ENCODE measurements around the gene LUC7L. TPM values are rescaled to one million over a fixed set of nuclear protein-coding genes. Genes with fewer than 3 reads are reported as not detected.
"Not testable (repeated sequence)": the region's sequence is repeated elsewhere in the genome, so short reads cannot be mapped to it uniquely, and the experiment has no call there.

LUC7L gene
- total RNA-seq, 1 donor from 2014 or later, result 64.6 TPM

DNA sequence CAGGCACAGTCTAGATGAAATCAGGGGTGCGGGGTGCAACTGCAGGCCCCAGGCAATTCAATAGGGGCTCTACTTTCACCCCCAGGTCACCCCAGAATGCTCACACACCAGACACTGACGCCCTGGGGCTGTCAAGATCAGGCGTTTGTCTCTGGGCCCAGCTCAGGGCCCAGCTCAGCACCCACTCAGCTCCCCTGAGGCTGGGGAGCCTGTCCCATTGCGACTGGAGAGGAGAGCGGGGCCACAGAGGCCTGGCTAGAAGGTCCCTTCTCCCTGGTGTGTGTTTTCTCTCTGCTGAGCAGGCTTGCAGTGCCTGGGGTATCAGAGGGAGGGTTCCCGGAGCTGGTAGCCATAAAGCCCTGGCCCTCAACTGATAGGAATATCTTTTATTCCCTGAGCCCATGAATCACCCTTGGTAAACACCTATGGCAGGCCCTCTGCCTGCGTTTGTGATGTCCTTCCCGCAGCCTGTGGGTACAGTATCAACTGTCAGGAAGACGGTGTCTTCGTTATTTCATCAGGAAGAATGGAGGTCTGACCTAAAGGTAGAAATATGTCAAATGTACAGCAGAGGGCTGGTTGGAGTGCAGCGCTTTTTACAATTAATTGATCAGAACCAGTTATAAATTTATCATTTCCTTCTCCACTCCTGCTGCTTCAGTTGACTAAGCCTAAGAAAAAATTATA, 51.1 kb downstream of the LUC7L start:
- DNase-seq (ENCODE audit: low spot score), result no peak
- TF ChIP-seq CTCF (IDR thresholded peaks at IDR 0.05), result no peak
- peaks cover 35% of the 10 kb centered on the region for H3K27me3 Mint-ChIP-seq (ENCODE audit: low read depth)
- no peaks in the 10 kb centered on the region for H3K36me3 Mint-ChIP-seq (ENCODE audit: low read depth)
- H3K27ac Mint-ChIP-seq (ENCODE audit: unreplicated experiment), result no peak overlapping the region
- H3K9me3 Mint-ChIP-seq (ENCODE audit: low read depth), result no peaks in the 10 kb centered on the region
- H3K4me1 Mint-ChIP-seq (ENCODE audit: low read depth), result peaks cover 8% of the 10 kb centered on the region
- no peak overlapping the region for H3K4me3 Mint-ChIP-seq (ENCODE audit: unreplicated experiment)

DNA sequence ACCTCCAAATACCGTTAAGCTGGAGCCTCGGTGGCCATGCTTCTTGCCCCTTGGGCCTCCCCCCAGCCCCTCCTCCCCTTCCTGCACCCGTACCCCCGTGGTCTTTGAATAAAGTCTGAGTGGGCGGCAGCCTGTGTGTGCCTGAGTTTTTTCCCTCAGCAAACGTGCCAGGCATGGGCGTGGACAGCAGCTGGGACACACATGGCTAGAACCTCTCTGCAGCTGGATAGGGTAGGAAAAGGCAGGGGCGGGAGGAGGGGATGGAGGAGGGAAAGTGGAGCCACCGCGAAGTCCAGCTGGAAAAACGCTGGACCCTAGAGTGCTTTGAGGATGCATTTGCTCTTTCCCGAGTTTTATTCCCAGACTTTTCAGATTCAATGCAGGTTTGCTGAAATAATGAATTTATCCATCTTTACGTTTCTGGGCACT, 51.8 kb downstream of the LUC7L start:
- H3K9me3 Mint-ChIP-seq (ENCODE audit: low read depth), result no peaks in the 10 kb centered on the region
- H3K27me3 Mint-ChIP-seq (ENCODE audit: low read depth), result peaks cover 35% of the 10 kb centered on the region
- H3K27ac Mint-ChIP-seq (ENCODE audit: unreplicated experiment), result no peak overlapping the region
- H3K36me3 Mint-ChIP-seq (ENCODE audit: low read depth), result no peaks in the 10 kb centered on the region
- no peak overlapping the region for H3K4me3 Mint-ChIP-seq (ENCODE audit: unreplicated experiment)
- TF ChIP-seq CTCF (IDR thresholded peaks at IDR 0.05), result no peak
- DNase-seq (ENCODE audit: low spot score), result no peak
- peaks cover 8% of the 10 kb centered on the region for H3K4me1 Mint-ChIP-seq (ENCODE audit: low read depth)

GRCh38 chr16:176477-177382, 52.5 kb downstream of the LUC7L start, which contains the start of gene HBA1:
Gene HBA1, plus strand, starts transcription at chr16:176680. Its CDS starts 37 bp downstream, at chr16:176717.
- not testable (repeated sequence) for H3K27ac Mint-ChIP-seq (ENCODE audit: unreplicated experiment); DNase-seq (ENCODE audit: low spot score); H3K4me1 Mint-ChIP-seq (ENCODE audit: low read depth); H3K36me3 Mint-ChIP-seq (ENCODE audit: low read depth); H3K9me3 Mint-ChIP-seq (ENCODE audit: low read depth)
- H3K27me3 Mint-ChIP-seq (ENCODE audit: low read depth), result peaks cover 36% of the 10 kb centered on the region
- H3K4me3 Mint-ChIP-seq (ENCODE audit: unreplicated experiment), result peak within 1 kb of the TSS; percentile 31

DNA sequence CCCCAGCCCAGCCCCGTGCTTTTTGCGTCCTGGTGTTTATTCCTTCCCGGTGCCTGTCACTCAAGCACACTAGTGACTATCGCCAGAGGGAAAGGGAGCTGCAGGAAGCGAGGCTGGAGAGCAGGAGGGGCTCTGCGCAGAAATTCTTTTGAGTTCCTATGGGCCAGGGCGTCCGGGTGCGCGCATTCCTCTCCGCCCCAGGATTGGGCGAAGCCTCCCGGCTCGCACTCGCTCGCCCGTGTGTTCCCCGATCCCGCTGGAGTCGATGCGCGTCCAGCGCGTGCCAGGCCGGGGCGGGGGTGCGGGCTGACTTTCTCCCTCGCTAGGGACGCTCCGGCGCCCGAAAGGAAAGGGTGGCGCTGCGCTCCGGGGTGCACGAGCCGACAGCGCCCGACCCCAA, 53.2 kb downstream of the LUC7L start:
- H3K4me3 Mint-ChIP-seq (ENCODE audit: unreplicated experiment), result peak overlapping the region; percentile 31
- H3K4me1 Mint-ChIP-seq (ENCODE audit: low read depth), result not testable (repeated sequence)

GRCh38 chr16:175011-175949, 54.0 kb downstream of the LUC7L start:
- H3K36me3 Mint-ChIP-seq (ENCODE audit: low read depth), result no peaks in the 10 kb centered on the region
- DNase-seq (ENCODE audit: low spot score), result no peak
- H3K4me3 Mint-ChIP-seq (ENCODE audit: unreplicated experiment), result no peak overlapping the region
- no peak for TF ChIP-seq CTCF (IDR thresholded peaks at IDR 0.05)
- peaks cover 43% of the 10 kb centered on the region for H3K27me3 Mint-ChIP-seq (ENCODE audit: low read depth)
- H3K4me1 Mint-ChIP-seq (ENCODE audit: low read depth), result peaks cover 8% of the 10 kb centered on the region
- no peaks in the 10 kb centered on the region for H3K9me3 Mint-ChIP-seq (ENCODE audit: low read depth)
- no peak overlapping the region for H3K27ac Mint-ChIP-seq (ENCODE audit: unreplicated experiment)

More for the DNA sequence above, 53.2 kb downstream of the LUC7L start:
- DNase-seq (ENCODE audit: low spot score); H3K9me3 Mint-ChIP-seq (ENCODE audit: low read depth); H3K27ac Mint-ChIP-seq (ENCODE audit: unreplicated experiment); H3K36me3 Mint-ChIP-seq (ENCODE audit: low read depth): not testable (repeated sequence)
- peaks cover 40% of the 10 kb centered on the region for H3K27me3 Mint-ChIP-seq (ENCODE audit: low read depth)

GRCh38 chr16:173928-174769, 55.1 kb downstream of the LUC7L start:
- H3K36me3 Mint-ChIP-seq (ENCODE audit: low read depth); H3K9me3 Mint-ChIP-seq (ENCODE audit: low read depth); DNase-seq (ENCODE audit: low spot score); H3K27ac Mint-ChIP-seq (ENCODE audit: unreplicated experiment); H3K4me3 Mint-ChIP-seq (ENCODE audit: unreplicated experiment): not testable (repeated sequence)
- H3K27me3 Mint-ChIP-seq (ENCODE audit: low read depth), result peaks cover 45% of the 10 kb centered on the region
- peaks cover 15% of the 10 kb centered on the region for H3K4me1 Mint-ChIP-seq (ENCODE audit: low read depth)

GRCh38 chr16:173211-173854, 55.9 kb downstream of the LUC7L start:
- H3K9me3 Mint-ChIP-seq (ENCODE audit: low read depth); H3K27ac Mint-ChIP-seq (ENCODE audit: unreplicated experiment); DNase-seq (ENCODE audit: low spot score); H3K36me3 Mint-ChIP-seq (ENCODE audit: low read depth); H3K4me3 Mint-ChIP-seq (ENCODE audit: unreplicated experiment): not testable (repeated sequence)
- Mint-ChIP-seq H3K4me1 (ENCODE audit: low read depth) (peaks cover 15% of the 10 kb centered on the region), H3K27me3 (ENCODE audit: low read depth) (peaks cover 46% of the 10 kb centered on the region)

DNA sequence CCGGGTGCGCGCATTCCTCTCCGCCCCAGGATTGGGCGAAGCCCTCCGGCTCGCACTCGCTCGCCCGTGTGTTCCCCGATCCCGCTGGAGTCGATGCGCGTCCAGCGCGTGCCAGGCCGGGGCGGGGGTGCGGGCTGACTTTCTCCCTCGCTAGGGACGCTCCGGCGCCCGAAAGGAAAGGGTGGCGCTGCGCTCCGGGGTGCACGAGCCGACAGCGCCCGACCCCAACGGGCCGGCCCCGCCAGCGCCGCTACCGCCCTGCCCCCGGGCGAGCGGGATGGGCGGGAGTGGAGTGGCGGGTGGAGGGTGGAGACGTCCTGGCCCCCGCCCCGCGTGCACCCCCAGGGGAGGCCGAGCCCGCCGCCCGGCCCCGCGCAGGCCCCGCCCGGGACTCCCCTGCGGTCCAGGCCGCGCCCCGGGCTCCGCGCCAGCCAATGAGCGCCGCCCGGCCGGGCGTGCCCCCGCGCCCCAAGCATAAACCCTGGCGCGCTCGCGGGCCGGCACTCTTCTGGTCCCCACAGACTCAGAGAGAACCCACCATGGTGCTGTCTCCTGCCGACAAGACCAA, 56.8 kb downstream of the LUC7L start, which contains the start of gene HBA2:
Gene HBA2, plus strand, starts transcription at position 503 of the 568 bp plus-strand sequence. Its CDS starts 37 bp downstream, at position 540.
- Mint-ChIP-seq H3K4me1 (ENCODE audit: low read depth) (peaks cover 12% of the 10 kb centered on the region), H3K27me3 (ENCODE audit: low read depth) (peaks cover 41% of the 10 kb centered on the region)
- not testable (repeated sequence) for H3K27ac Mint-ChIP-seq (ENCODE audit: unreplicated experiment); H3K9me3 Mint-ChIP-seq (ENCODE audit: low read depth); H3K36me3 Mint-ChIP-seq (ENCODE audit: low read depth); DNase-seq (ENCODE audit: low spot score); H3K4me3 Mint-ChIP-seq (ENCODE audit: unreplicated experiment)

Data from chondrocyte (in vitro differentiated cells).